Activated CD4-positive, alpha-beta memory T cell treated with anti-CD3 and anti-CD28 coated beads for 36 hours (primary cell): ENCODE data around the gene KCNMB2. TPM values are rescaled to one million over a fixed set of nuclear protein-coding genes. Genes with fewer than 3 reads are reported as not detected.
"Not testable (repeated sequence)": the region's sequence is repeated elsewhere in the genome, so short reads cannot be mapped to it uniquely, and the experiment has no call there.

Source experiments
- CTCF ChIA-PET: fragments of 350-600 bp; sonication (Branson Sonifier 250); formaldehyde crosslinking; loops from one replicate; lab custom pipeline; 2021; ENCODE audit warnings: antibody characterized with exemption, inconsistent platforms; lab: Charles Lee
- POLR2A ChIA-PET: fragments of 350-600 bp; sonication (Branson Sonifier 250); formaldehyde crosslinking; loops from one replicate; lab custom pipeline; 2021; ENCODE audit warnings: antibody characterized with exemption; lab: Charles Lee
- DNase-seq: peaks from one replicate; pipeline ENCODE4 v3.0.0-alpha.2; 2020
- H3K27ac Mint-ChIP-seq: one replicate; pipeline ENCODE4 v1.8.0; 2021; ENCODE audit warnings: mixed read lengths
- H3K27me3 Mint-ChIP-seq: one replicate; pipeline ENCODE4 v1.8.0; 2021; ENCODE audit warnings: mixed read lengths
- H3K36me3 Mint-ChIP-seq: one replicate; pipeline ENCODE4 v1.8.0; 2021; ENCODE audit warnings: mixed read lengths
- H3K4me1 Mint-ChIP-seq: one replicate; pipeline ENCODE4 v1.8.0; 2021; ENCODE audit warnings: low read depth, mixed read lengths
- H3K4me3 Mint-ChIP-seq: one replicate; pipeline ENCODE4 v1.8.0; 2021; ENCODE audit warnings: mild to moderate bottlenecking, mixed read lengths
- H3K9me3 Mint-ChIP-seq: one replicate; pipeline ENCODE4 v1.8.0; 2021; ENCODE audit warnings: mixed read lengths
- intact Hi-C: fragments of 100-400 bp; cut with micrococcal nuclease; formaldehyde crosslinking; loops from one replicate; pipeline ENCODE4 v1.15.1; 2023
- total RNA-seq, 2 experiments: library from RNA; stranded (reverse); gene quantifications; one replicate each; pipeline ENCODE4 v1.2.3, GENCODE V29; 2021

KCNMB2 gene
- total RNA-seq, 2 experiments from 2014 or later: not detected

DNA sequence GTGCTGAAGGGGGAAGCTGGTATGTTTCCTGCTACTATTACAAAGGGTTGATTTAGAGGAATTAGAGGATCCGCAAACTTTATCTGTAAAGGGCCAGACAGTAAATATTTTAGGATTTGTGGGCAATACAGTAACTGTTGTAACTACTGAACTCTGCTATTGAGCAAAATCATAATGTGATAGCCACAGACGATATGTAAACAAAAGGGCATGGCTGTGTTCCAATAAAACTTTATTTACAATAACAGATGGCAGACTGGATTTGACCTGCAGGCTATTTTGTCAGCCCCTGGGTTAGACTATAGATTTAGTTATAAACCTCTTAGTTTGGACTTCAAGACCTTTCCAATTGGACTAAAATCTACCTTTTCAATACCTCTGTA lies 27.8 kb upstream of the KCNMB2 start:
- no peak for DNase-seq
- Mint-ChIP-seq H3K36me3 (no peaks in the 10 kb centered on the region), H3K4me3 (no peak overlapping the region), H3K27me3 (peaks cover 1% of the 10 kb centered on the region), H3K27ac (no peak overlapping the region), H3K4me1 (no peaks in the 10 kb centered on the region), H3K9me3 (no peaks in the 10 kb centered on the region)
- intact Hi-C loops: no loop called here
- ChIA-PET POLR2A (no interaction called here), CTCF (no interaction called here)

DNA sequence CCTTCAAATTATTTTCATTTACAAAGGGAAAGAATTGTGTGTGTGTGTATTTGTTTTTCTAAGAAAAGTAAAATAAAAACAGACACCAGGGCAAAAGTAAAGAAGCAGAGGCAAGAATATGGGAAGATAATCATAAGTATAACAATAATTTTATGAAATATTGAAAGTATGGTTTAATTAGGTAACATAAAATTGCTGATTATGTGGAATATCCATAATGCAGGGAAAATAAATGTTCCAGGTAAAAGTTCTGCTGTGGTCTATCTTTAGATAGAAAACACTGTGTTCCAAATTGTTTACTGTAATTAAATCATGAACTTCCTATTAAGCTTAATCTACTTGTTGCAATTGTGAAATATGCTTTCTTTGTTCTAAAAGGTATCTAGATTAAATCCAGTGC lies 25.7 kb upstream of the KCNMB2 start:
- no peaks in the 10 kb centered on the region for H3K36me3 Mint-ChIP-seq
- no peak overlapping the region for H3K27ac Mint-ChIP-seq
- intact Hi-C loops: no loop called here
- H3K4me1 Mint-ChIP-seq: no peaks in the 10 kb centered on the region
- no peak for DNase-seq
- ChIA-PET POLR2A (no interaction called here), CTCF (no interaction called here)
- no peaks in the 10 kb centered on the region for H3K9me3 Mint-ChIP-seq
- no peak overlapping the region for H3K4me3 Mint-ChIP-seq
- peaks cover 1% of the 10 kb centered on the region for H3K27me3 Mint-ChIP-seq

DNA sequence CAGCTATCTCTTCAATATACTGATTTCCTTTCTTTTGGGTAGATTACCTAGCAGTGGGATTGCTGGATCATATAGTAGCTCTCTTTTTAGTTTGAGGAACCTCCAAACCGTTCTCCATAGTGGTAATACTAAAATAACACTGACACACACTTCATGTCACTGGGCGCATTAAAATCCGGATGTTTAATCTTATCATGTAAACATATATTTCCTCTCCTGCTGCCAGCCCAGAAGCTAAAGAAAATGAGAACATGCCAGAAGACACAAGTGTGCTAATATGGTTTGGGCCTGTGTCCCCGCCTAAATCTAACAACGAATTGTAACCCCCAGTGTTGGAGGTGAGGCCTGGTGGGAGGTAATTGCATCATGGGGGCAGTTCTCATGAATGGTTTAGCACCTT lies 23.6 kb upstream of the KCNMB2 start:
- Mint-ChIP-seq H3K27me3 (peaks cover 1% of the 10 kb centered on the region), H3K4me3 (no peak overlapping the region), H3K4me1 (no peaks in the 10 kb centered on the region), H3K9me3 (no peaks in the 10 kb centered on the region), H3K36me3 (no peaks in the 10 kb centered on the region), H3K27ac (no peak overlapping the region)
- intact Hi-C loops: no loop called here
- DNase-seq: no peak
- ChIA-PET CTCF (no interaction called here), POLR2A (interaction anchor here (0.6 kb wide), 1 partner anchor 1784 kb away, joined by 3 read pairs; no protein-coding TSS in a partner anchor)

DNA sequence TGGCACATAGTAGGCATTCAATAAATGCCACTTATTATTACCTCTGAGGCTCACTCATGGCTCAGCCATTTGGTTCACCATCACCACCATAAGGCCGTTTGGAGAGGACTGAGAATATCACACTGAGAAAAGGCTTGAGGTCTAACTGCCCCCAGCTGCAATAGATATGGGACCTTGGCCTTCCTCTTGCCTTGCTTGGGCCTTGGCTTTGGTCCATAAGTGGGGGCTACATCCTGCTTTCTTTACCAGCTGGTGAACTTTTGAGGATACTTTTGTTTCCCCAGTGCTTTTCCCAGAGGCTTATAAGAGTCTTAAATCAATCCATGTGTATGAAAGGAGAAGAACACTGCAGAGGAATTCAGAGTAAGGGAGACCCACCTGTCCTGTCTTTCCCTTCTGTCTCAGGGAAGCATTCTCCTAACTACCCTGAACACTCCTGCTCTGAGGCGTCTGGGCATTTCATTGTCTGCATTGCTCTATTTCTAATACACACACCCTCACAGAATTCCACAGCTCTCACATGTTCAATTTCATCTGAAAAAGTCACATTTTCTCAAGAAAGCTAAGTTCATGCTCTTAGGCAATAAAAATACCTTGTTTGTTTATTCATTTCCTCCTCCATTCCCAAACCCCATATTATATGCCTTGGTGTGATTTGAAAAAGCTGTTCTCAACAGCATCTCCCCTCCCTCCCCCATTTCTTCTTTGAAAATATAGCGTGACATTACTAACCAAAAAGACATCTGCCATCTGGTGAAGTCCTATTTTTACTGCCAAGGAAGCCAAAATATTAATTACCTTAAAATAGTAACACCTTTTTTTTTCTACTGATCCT lies 22.5 kb upstream of the KCNMB2 start:
- no peak for DNase-seq
- intact Hi-C loops: no loop called here
- Mint-ChIP-seq H3K27ac (no peak overlapping the region), H3K27me3 (peaks cover 4% of the 10 kb centered on the region), H3K4me3 (no peak overlapping the region), H3K36me3 (no peaks in the 10 kb centered on the region), H3K9me3 (no peaks in the 10 kb centered on the region), H3K4me1 (no peaks in the 10 kb centered on the region)
- CTCF ChIA-PET: no interaction called here
- POLR2A ChIA-PET: no interaction called here

DNA sequence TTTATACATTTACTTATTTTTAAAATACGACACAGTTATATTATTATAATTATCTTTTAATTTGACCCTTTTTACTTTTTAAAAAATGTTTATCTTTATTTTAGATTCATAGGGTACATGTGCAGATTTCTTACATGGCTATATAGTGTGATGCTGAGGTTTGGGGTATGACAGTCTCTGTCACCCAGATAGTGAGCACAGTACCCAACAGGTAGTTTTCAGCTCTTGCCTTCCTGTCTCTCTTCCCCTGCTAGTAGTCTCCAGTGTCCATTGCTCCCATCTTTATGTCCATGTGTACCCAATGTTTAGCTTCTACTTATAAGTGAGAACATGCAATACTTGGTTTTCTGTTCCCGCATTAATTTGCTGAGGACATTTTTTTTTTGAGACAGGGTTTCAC lies 21.8 kb upstream of the KCNMB2 start:
- peaks cover 3% of the 10 kb centered on the region for H3K27me3 Mint-ChIP-seq
- H3K4me3 Mint-ChIP-seq: no peak overlapping the region
- no peaks in the 10 kb centered on the region for H3K4me1 Mint-ChIP-seq
- no peak for DNase-seq
- intact Hi-C loops: no loop called here
- no peaks in the 10 kb centered on the region for H3K36me3 Mint-ChIP-seq
- ChIA-PET POLR2A (no interaction called here), CTCF (no interaction called here)
- H3K27ac Mint-ChIP-seq: no peak overlapping the region
- no peaks in the 10 kb centered on the region for H3K9me3 Mint-ChIP-seq

DNA sequence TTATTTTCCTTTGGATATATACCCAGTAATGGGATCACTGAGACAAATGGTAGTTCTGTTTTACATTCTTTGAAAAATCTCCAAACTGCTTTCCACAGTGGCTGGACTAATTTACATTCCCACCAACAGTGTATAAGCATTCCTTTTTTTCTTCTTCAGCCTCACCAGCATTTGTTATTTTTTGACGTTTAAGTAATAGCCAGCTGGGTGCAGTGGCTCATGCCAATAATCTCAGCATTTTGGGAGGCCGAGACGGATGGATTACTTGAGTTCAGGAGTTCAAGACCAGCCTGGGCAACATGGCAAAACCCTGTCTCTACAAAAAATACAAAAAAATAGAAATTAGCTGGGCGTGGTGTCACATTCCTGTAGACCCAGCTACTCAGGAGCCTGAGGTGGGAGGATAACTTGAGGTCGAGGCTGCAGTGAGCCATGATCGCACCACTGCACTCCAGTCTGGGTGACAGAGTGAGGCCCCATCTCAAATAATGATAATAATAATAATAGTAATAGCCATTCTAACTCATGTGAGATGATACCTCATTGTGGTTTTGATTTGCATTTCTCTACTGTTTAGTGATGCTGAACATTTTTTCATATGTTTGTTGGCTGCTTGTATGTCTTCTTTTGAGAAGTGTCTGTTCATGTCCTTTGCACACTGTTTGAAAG lies 21.0 kb upstream of the KCNMB2 start:
- intact Hi-C loops, H3K27me3 Mint-ChIP-seq, CTCF ChIA-PET, DNase-seq, H3K4me1 Mint-ChIP-seq, H3K27ac Mint-ChIP-seq, H3K9me3 Mint-ChIP-seq, H3K36me3 Mint-ChIP-seq, POLR2A ChIA-PET, H3K4me3 Mint-ChIP-seq: not testable (repeated sequence)

DNA sequence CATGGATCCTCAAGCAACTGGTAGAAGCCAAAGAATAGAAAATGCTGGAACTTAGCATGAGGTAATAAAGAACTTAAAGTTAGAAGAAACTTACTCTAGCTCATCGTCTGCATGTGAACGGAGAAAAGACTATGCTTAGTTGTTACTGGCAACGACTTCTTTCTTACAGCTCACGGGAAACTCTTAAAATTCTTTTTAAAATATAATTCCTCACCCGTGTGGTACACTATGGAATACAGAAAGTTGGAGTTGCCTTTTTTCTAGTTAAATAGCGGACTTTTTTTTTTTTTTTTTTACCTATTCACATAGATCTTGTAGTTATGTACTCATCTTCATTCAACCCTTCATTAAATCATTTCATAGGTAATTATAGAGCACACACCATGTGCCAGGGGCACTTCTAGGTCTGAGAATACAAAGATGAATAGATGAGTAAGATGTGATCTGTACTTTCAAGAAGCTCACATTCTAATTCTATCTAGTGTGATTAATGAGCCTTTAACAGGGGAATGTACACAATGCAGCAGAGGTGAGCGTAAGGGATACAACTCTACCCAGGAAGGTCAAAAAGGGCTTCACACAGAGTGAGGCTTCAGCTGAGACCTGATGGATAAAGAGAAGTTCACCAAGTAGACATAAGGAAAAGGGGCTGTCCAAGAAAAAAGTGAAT lies 18.4 kb upstream of the KCNMB2 start:
- Mint-ChIP-seq H3K27me3 (peaks cover 3% of the 10 kb centered on the region), H3K4me3 (no peak overlapping the region), H3K9me3 (no peaks in the 10 kb centered on the region), H3K4me1 (no peaks in the 10 kb centered on the region), H3K27ac (no peak overlapping the region), H3K36me3 (no peaks in the 10 kb centered on the region)
- POLR2A ChIA-PET: no interaction called here
- CTCF ChIA-PET: no interaction called here
- no peak for DNase-seq
- intact Hi-C loops: no loop called here

DNA sequence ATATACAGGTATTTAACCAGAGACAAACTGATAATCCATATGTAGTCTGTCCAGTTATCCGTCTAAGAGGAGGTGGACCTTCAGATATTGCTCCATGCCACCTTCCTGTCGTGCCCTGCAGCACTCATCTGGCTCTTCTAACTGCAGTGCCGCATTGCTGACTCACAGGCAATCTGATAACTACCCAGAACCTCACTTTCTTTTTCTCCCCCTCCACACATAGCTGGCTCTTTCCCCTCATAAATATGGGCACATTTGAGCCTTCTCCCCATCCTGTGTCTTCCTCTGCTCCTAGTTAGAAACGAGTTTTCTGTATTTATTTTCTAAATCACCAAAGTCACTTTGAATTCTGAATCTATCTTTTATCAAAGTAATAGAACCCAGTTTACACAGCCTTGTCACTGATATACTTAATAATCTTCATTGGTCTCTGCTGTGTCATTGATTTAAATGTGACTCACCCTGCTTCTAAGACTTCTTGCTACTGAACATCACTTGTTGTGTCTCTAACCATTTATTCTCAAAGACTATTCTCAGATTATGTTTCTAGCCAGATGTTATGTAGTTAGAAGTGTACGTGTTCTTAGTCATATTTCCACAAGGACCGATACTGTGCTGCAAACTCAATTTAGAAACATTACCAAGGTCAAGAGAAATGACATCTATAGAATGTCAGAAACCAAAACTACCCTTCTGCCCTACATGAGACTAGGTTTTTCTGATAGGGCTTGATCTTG lies 17.4 kb upstream of the KCNMB2 start:
- Mint-ChIP-seq H3K27me3 (peaks cover 3% of the 10 kb centered on the region), H3K4me1 (no peaks in the 10 kb centered on the region), H3K27ac (no peak overlapping the region), H3K36me3 (no peaks in the 10 kb centered on the region), H3K9me3 (no peaks in the 10 kb centered on the region), H3K4me3 (no peak overlapping the region)
- CTCF ChIA-PET: no interaction called here
- POLR2A ChIA-PET: no interaction called here
- intact Hi-C loops: no loop called here
- DNase-seq: no peak

DNA sequence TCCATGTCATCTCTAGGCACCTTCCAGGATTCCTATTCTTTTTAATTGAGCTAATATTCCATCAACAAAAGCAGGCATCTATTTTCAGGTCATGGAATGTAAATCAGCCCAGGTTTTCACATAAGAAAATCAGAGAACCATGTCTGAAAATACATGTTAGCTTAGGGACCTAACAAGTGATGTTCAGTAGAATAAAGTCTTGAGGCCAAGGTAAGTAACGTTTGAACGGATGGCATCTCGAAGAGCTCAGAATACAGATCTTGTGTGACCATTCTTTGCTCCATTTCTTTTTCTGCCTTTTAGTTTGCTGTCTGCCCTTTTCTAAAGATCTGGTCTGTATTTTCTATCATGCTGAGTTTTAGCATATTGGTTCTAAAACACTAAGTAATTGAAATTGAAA lies 16.5 kb upstream of the KCNMB2 start:
- POLR2A ChIA-PET: no interaction called here
- Mint-ChIP-seq H3K4me3 (no peak overlapping the region), H3K36me3 (no peaks in the 10 kb centered on the region), H3K9me3 (no peaks in the 10 kb centered on the region), H3K4me1 (no peaks in the 10 kb centered on the region), H3K27ac (no peak overlapping the region), H3K27me3 (peaks cover 3% of the 10 kb centered on the region)
- no peak for DNase-seq
- intact Hi-C loops: no loop called here
- CTCF ChIA-PET: no interaction called here

DNA sequence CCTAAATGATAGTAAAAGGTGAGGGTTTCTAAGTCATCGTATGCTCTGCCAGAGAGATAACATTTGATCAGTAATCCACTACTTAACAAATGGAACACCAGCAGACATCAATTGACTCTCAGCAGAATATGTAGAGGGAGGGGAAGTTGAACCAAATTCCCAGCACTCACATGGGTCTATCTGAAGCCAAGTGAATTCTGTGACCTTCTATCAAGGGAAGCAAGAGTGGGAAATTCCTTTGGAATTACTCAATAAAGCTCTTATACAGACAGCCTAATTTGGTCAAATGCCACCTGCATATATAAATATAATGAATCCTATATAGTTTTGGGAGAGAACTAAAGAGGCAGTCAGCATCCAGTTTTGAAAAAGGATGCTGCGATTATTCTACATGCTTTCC lies 15.8 kb upstream of the KCNMB2 start:
- ChIA-PET CTCF (no interaction called here), POLR2A (no interaction called here)
- no peak overlapping the region for H3K27ac Mint-ChIP-seq
- H3K36me3 Mint-ChIP-seq: no peaks in the 10 kb centered on the region
- no peak overlapping the region for H3K4me3 Mint-ChIP-seq
- H3K4me1 Mint-ChIP-seq: no peaks in the 10 kb centered on the region
- DNase-seq: no peak
- no peaks in the 10 kb centered on the region for H3K9me3 Mint-ChIP-seq
- peaks cover 3% of the 10 kb centered on the region for H3K27me3 Mint-ChIP-seq
- intact Hi-C loops: no loop called here

DNA sequence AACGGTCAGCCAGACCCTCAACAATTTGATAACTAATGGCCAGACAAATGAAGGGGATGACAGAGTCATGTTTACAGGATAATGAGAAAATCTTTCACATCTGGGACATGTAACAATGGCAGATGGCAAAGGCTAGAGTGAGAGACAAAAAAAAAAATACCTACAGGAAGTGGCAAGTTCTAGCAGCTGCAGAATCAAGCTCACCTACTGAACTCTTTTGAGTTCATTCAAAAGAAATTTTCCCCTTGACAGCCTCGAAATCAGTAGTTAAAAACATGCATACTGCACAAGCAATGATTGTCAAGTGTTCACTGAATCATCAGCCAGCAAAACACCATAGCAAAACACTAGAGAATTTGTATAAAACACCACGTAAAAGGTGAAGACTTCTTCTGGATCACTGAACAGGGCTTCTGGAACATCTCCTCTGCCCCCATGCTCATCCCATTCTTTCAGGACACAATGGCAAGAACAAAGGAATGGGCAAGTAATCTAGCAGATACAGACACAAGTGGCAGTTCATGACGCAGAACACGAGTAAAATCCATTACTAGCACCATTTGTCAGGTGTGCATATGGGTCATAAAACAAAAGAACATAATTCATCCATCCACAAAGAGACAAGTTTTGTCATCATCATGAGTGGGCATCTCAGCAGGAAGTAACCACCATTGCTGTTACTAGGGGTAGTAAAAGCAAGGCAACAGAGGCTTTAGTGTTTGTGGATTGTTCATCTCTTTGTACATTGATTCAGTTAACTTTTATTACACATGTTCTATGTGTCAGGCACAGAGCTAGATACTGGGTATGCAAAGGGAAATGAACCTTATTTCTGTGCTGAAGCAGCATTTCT lies 13.8 kb upstream of the KCNMB2 start:
- Mint-ChIP-seq H3K27ac (no peak overlapping the region), H3K36me3 (no peaks in the 10 kb centered on the region), H3K4me3 (no peak overlapping the region), H3K27me3 (peaks cover 7% of the 10 kb centered on the region), H3K4me1 (no peaks in the 10 kb centered on the region), H3K9me3 (no peaks in the 10 kb centered on the region)
- ChIA-PET POLR2A (no interaction called here), CTCF (no interaction called here)
- no peak for DNase-seq
- intact Hi-C loops: no loop called here
